Liver (tissue), 3 donors: ENCODE measurements around the gene MARK1.

Experiments used
- EGR1 ChIP-seq, 2 donors: IDR thresholded peaks; 2 replicates each; pipeline ENCODE4 v1.6.1; 2016 to 2018; ENCODE audit warnings: antibody characterized with exemption in 2 of 2, low read depth in 2 of 2
- GABPA ChIP-seq, 2 donors: IDR thresholded peaks in 1 of 2; conservative IDR thresholded peaks in 1 of 2; 2 replicates each; pipeline ENCODE4 v1.6.1; 2016; ENCODE audit warnings: antibody characterized with exemption in 2 of 2, mild to moderate bottlenecking in 1 of 2, moderate library complexity in 1 of 2
- TAF1 ChIP-seq: conservative IDR thresholded peaks from 2 replicates; pipeline ENCODE4 v1.6.1; 2016; ENCODE audit warnings: antibody characterized with exemption, mild to moderate bottlenecking
- YY1 ChIP-seq: IDR thresholded peaks from 2 replicates; pipeline ENCODE4 v1.6.1; 2016; ENCODE audit warnings: antibody characterized with exemption, mild to moderate bottlenecking
- TF ChIP-seq, protein P1 (sequence below): IDR thresholded peaks from 2 replicates; pipeline ENCODE4 v1.6.1; 2016; ENCODE audit warnings: antibody characterized with exemption
- TF ChIP-seq, protein P2 (sequence below): fragments of 150-350 bp; IDR thresholded peaks from 2 replicates; pipeline ENCODE4 v1.5.1; 2017; ENCODE audit warnings: improper control_type of control experiment, low read depth, low read length; ENCODE audit not compliant: missing input control
- TF ChIP-seq, protein P3 (sequence below): IDR thresholded peaks from 2 replicates; pipeline ENCODE4 v1.6.1; 2016; ENCODE audit warnings: antibody characterized with exemption, mild to moderate bottlenecking
- TF ChIP-seq, protein P4 (sequence below): IDR thresholded peaks from 2 replicates; pipeline ENCODE4 v1.6.1; 2016; ENCODE audit warnings: antibody characterized with exemption
- donor health status: healthy.
- donor health status: healthy.

DNA sequence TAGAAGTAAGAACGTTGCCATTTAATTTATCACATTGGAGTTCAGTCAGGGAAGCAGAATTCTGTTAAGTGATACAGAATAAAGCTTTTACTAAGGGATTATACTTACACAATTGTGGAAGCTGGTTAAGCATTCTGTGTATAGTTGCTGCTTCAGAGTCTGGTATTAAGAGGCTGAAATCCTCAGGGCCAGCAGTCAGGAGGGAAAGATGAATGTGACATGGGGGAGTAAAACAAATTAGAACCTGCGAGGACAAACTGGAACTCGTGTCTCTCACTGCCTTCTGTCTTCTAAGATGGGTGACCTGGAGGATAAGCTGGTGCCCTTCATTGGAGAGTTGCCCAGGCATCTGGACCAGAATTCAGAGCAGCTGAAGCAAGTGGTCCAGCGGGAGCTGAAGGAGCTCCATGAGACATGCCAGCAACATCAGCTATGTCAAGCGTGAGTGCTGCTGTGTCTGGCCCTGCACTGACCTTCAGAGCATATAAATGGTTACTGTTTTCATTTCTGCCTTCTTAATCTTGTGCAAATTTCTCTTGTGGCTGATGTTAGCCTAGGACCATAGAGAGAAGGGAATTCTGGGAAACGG is 23.0 kb downstream of the MARK1 start:
- TF ChIP-seq, protein P1, sequence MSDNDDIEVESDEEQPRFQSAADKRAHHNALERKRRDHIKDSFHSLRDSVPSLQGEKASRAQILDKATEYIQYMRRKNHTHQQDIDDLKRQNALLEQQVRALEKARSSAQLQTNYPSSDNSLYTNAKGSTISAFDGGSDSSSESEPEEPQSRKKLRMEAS, result no peak
- TF ChIP-seq, protein P2, sequence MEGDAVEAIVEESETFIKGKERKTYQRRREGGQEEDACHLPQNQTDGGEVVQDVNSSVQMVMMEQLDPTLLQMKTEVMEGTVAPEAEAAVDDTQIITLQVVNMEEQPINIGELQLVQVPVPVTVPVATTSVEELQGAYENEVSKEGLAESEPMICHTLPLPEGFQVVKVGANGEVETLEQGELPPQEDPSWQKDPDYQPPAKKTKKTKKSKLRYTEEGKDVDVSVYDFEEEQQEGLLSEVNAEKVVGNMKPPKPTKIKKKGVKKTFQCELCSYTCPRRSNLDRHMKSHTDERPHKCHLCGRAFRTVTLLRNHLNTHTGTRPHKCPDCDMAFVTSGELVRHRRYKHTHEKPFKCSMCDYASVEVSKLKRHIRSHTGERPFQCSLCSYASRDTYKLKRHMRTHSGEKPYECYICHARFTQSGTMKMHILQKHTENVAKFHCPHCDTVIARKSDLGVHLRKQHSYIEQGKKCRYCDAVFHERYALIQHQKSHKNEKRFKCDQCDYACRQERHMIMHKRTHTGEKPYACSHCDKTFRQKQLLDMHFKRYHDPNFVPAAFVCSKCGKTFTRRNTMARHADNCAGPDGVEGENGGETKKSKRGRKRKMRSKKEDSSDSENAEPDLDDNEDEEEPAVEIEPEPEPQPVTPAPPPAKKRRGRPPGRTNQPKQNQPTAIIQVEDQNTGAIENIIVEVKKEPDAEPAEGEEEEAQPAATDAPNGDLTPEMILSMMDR, result no peak
- TF ChIP-seq, protein P3, sequence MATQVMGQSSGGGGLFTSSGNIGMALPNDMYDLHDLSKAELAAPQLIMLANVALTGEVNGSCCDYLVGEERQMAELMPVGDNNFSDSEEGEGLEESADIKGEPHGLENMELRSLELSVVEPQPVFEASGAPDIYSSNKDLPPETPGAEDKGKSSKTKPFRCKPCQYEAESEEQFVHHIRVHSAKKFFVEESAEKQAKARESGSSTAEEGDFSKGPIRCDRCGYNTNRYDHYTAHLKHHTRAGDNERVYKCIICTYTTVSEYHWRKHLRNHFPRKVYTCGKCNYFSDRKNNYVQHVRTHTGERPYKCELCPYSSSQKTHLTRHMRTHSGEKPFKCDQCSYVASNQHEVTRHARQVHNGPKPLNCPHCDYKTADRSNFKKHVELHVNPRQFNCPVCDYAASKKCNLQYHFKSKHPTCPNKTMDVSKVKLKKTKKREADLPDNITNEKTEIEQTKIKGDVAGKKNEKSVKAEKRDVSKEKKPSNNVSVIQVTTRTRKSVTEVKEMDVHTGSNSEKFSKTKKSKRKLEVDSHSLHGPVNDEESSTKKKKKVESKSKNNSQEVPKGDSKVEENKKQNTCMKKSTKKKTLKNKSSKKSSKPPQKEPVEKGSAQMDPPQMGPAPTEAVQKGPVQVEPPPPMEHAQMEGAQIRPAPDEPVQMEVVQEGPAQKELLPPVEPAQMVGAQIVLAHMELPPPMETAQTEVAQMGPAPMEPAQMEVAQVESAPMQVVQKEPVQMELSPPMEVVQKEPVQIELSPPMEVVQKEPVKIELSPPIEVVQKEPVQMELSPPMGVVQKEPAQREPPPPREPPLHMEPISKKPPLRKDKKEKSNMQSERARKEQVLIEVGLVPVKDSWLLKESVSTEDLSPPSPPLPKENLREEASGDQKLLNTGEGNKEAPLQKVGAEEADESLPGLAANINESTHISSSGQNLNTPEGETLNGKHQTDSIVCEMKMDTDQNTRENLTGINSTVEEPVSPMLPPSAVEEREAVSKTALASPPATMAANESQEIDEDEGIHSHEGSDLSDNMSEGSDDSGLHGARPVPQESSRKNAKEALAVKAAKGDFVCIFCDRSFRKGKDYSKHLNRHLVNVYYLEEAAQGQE, result no peak
- TF ChIP-seq, protein P4, sequence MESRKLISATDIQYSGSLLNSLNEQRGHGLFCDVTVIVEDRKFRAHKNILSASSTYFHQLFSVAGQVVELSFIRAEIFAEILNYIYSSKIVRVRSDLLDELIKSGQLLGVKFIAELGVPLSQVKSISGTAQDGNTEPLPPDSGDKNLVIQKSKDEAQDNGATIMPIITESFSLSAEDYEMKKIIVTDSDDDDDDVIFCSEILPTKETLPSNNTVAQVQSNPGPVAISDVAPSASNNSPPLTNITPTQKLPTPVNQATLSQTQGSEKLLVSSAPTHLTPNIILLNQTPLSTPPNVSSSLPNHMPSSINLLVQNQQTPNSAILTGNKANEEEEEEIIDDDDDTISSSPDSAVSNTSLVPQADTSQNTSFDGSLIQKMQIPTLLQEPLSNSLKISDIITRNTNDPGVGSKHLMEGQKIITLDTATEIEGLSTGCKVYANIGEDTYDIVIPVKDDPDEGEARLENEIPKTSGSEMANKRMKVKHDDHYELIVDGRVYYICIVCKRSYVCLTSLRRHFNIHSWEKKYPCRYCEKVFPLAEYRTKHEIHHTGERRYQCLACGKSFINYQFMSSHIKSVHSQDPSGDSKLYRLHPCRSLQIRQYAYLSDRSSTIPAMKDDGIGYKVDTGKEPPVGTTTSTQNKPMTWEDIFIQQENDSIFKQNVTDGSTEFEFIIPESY, result no peak
- TF ChIP-seq EGR1 (IDR thresholded peaks at IDR 0.05; ENCODE audit: low read depth in 2 of 2) (no peak), TAF1 (no peak), YY1 (no peak), GABPA (IDR thresholded peaks at IDR 0.05 in 1 of 2, conservative IDR thresholded peaks at IDR 0.05 in 1 of 2) (no peak)
